Activated CD8-positive, alpha-beta memory T cell treated with anti-CD3 and anti-CD28 coated beads, Interleukin-2, amount 50 U/mL, for 4 hours (primary cell): ENCODE results near the gene EVPLL.
"Not testable (repeated sequence)": the region's sequence is repeated elsewhere in the genome, so short reads cannot be mapped to it uniquely, and the experiment has no call there.

Source experiments
- DNase-seq: peaks from one replicate; pipeline ENCODE4 v3.0.0-alpha.2; 2020

EVPLL gene

DNA sequence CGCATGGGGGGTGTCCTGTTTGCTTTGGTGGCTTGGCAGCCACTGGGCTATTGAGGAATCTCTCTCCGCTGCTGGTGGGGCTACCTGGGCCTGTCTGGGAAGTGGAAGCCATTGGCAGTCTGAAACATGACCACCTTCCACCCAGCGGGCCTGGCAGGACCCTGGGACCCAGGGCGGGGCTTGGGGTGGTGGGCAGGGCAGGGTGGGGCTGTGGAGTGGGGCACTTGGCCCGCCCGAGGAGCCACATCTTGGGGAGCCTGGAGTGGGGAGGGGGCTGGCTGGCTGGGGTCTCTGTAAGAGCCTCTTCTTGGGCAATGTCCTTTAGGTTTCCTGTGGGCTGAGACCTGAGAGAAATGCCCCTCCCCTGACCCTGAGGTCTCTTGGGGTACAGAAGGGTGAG is 48.0 kb downstream of the EVPLL start:
- not testable (repeated sequence) for DNase-seq

DNA sequence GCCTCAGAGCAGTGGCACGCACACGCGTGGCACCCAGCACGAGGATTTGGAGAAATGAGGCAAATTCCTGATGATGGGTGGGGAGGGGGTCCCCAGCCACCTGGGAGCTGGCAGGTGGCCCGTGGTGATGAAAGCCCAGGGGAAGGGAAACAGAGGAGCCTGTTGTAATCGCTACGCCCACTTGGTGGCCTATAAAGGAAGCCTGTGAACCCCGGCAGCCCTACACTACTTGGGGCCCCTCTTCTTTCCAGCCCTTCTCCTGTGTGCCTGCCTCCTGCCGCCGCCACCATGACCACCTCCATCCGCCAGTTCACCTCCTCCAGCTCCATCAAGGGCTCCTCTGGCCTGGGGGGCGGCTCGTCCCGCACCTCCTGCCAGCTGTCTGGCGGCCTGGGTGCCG is 49.1 kb downstream of the EVPLL start:
- not testable (repeated sequence) for DNase-seq

DNA sequence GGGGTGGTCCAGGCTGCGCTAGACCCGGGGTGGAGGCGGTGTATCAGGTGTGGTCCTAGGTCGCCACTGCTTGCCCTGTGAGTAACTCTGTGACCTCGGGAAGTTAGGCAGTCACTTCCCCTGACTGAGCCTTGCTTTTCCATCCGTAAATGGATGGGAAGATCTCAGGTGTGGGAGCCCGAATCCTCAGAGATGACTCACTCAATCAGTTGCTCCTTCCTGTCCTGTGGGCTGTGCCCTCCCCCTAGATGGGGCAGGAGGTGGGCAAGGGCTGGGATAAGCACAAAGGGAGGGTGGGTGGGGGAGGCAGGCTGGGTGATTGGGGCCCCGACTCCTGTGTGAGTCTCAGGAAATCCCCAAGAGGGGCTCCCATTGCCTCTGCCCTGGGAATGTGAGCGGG is 54.6 kb downstream of the EVPLL start:
- DNase-seq: not testable (repeated sequence)
